CD4-positive, alpha-beta T cell treated with Interleukin-21 for 1 hour (primary cell): ENCODE data around the gene HMG20B.
"Not testable (repeated sequence)": the region's sequence is repeated elsewhere in the genome, so short reads cannot be mapped to it uniquely, and the experiment has no call there.

Source experiments
- DNase-seq: peaks from one replicate; pipeline ENCODE4 v3.0.0-alpha.2; 2020

HMG20B gene

GRCh38 chr19:3572855-3573161 is at the start of gene HMG20B:
Gene HMG20B, plus strand, starts transcription at chr19:3572944. Its CDS starts 366 bp downstream, at chr19:3573310.
- no peak for DNase-seq

DNA sequence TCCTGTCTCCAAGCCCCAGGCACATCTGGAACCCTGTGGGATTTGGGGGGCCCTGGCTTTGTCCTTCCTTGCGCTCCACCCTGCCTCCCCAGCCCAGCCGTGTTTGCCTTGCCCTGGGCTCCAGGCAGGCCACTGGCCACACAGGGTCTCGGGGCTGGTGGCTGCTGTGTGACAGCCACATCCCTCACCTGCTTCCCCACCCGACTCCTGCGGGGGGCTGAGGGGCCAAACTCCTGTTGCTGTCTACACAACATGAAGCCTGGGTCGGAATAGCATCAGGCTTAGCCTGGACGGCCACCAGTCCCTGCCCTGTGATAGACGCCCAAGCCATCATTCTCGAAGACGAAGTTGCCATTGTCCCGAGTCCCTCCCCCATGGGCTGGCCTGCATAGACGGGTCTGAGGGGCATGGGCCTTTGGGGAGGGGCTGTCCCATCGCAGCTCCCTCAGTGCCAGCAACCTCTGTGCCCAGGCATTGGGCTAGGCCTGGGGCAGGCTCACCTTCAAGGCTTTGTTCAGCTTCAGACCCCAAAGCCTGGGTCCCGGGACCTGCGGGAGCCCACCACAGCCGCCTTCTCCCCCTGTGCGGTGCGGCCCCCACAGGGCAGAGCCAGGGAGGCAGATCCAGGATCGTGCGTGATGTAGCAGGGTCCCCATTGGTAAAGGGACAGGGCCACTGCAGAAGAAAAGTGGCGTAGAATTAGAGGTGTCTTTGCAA is 49.2 kb upstream of the HMG20B start:
- no peak for DNase-seq

GRCh38 chr19:3524078-3524842 is 48.5 kb upstream of the HMG20B start:
- DNase-seq = no peak

GRCh38 chr19:3524904-3525451 is 47.8 kb upstream of the HMG20B start:
- DNase-seq = no peak

DNA sequence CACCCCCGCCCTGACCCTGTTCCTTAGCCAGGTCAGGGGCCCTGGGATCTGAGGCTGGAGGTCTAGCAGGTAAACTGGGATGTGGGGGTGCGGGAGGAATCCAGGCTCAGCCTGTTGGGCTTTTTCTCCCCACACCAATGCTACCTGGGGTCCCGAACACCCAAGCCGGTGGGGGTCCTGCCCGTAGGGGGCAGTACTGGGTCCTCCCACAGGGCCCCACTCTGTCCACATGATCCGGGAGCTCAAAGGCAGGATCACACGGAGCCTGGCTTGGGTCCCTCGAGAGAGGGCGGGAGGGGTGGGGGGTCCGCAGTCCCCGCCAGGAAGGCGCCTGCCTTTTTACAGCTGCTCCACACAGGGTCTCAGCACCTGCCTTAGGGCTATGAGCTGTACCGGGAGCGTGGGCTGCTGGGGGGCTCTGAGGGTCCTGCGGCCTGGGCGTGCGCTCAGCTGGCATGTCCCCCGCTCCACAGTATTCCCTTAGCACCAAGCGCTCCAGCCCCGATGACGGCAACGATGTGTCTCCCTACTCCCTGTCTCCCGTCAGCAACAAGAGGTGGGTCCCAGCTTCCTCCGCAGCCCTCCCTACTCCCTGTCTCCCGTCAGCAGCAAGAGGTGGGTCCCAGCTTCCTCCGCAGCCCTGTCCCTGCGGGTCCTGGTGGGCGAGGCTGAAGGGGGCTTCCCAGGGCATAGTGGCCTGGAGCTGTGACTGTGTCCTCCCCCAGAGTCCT is 46.1 kb upstream of the HMG20B start:
- DNase-seq = no peak

- DNase-seq = no peak
These were observed 45.4 kb upstream of the HMG20B start for GRCh38 chr19:3527238-3527910.

DNA sequence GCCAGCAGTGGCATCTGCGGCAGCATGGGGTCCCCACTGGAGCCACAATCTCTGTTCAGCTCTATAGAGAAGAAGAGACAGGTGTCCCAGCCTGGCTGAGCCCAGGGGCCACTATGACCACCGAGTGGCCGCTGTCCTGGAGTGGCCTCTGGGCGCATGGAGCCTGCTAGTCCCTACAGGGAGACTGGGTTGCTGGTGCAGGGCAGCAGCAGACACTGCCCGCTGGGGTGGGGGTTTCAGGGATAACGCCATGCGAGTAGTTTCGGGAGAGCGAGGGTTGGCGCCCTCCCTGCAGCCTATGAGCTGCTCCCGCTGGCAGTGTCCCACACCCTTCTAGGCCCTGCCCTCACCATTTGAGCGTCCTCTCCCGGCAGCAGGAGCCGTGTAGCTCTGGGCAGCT is 44.7 kb upstream of the HMG20B start:
- no peak for DNase-seq

DNA sequence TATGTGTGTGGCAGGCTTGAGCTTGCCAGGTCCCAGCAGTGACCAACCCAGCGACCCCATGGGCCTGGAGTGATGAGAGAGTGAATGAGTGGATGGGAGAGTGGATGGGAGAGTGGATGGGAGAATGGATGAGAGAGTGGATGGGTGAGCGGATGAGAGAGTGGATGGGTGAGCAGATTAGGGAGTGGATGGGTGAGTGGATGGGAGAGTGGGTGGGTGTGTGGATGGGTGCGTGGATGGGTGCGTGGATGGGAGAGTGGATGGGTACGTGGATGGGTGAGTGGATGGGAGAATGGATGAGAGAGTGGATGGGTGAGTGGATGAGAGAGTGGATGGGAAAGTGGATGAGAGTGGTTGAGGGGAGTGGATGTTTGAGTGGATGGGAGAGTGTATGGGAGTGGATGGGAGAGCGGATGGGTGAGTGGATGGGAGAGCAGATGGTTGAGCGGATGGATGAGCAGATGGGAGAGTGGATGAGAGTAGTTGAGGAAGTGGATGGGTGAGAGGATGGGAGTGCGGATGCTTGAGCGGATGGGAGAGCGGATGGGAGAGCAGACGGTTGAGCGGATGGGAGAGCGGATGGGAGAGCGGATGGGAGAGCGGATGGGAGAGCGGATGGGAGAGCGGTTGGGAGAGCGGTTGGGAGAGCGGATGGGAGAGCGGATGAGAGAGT is 44.1 kb upstream of the HMG20B start:
- no peak for DNase-seq

DNA sequence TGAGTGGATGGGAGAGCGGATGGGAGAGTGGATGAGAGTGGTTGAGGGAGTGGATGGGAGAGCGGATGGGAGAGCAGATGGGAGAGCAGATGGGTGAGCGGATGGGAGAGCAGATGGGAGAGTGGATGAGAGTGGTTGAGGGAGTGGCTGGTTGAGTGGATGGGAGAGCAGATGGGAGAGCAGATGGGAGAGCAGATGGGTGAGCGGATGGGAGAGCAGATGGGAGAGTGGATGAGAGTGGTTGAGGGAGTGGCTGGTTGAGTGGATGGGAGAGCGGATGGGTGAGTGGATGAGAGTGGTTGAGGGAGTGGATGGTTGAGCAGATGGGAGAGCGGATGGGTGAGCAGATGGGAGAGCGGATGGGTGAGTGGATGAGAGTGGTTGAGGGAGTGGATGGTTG is 43.4 kb upstream of the HMG20B start:
- DNase-seq = not testable (repeated sequence)

DNA sequence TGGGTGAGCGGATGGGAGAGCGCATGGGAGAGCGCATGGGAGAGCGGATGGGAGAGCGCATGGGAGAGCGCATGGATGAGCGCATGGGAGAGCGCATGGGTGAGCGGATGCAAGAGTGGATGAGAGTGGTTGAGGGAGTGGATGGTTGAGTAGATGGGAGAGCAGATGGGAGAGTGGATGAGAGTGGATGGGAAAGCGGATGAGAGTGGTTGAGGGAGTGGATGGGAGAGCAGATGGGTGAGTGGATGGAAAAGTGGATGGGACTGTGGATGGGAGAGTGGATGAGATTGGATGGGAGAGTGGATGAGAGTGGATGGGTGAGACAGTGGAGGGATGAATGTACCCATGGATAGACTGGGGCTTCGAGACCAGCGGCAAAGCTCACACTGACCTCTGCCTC is 42.4 kb upstream of the HMG20B start:
- DNase-seq = no peak

- DNase-seq = no peak
These were observed 41.0 kb upstream of the HMG20B start for GRCh38 chr19:3531716-3532115.

- no peak for DNase-seq
These were observed 40.5 kb upstream of the HMG20B start for GRCh38 chr19:3532154-3532786.

DNA sequence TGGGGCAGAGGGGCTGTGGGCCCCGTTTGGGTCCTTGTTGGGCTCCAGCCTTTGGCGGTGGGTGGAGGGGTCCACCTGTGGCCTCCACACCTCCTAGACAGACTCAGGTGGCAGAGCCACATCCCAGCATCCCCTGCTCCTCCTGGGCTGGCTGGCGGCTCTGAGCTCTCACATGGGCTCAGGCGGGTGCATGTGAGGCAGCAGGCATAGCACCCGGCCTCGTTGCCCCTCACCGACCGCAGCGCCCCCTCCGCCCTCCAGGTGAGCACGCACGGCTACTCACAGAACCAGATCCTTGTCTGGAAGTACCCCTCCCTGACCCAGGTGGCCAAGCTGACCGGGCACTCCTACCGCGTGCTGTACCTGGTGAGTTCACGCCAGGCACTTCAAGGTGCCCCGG is 39.7 kb upstream of the HMG20B start:
- DNase-seq = no peak

DNA sequence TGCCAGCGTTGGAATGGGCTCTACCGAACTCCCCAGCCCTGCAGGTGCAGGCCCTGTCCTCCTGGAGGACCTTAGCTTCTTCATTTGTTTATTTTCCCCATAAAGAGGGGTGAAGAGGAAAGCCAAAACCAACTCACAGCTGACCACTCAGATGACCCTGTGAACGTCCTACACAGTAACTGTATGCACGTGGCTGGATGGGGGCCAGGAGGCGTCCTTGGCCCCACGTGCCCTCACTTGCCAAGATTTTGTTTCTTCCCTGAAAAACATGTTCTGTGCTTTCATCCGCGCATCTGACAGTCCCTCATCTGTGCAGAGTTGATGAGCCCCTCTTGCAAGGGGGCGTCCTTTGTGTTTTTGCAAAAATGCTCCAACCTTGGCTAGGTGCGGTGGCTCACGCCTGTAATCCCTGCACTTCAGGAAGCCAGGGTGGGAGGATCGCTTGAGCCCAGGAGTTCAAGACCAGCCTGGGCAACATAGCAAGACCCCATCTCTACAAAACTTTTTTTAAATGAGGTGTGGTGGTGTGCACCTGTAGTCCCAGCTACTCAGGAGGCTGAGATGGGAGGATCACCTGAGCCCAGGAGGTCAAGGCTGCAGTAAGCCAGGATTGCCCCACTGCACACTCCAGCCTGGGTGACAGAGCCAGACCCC is 39.1 kb upstream of the HMG20B start:
- DNase-seq = no peak

- DNase-seq = no peak
These were observed 38.1 kb upstream of the HMG20B start for GRCh38 chr19:3534375-3535234.

- DNase-seq = no peak
These were observed 37.6 kb upstream of the HMG20B start for GRCh38 chr19:3535235-3535535.

- DNase-seq = no peak
These were observed 37.2 kb upstream of the HMG20B start for GRCh38 chr19:3535563-3535965.

- no peak for DNase-seq
These were observed 36.8 kb upstream of the HMG20B start for GRCh38 chr19:3535981-3536380.

DNA sequence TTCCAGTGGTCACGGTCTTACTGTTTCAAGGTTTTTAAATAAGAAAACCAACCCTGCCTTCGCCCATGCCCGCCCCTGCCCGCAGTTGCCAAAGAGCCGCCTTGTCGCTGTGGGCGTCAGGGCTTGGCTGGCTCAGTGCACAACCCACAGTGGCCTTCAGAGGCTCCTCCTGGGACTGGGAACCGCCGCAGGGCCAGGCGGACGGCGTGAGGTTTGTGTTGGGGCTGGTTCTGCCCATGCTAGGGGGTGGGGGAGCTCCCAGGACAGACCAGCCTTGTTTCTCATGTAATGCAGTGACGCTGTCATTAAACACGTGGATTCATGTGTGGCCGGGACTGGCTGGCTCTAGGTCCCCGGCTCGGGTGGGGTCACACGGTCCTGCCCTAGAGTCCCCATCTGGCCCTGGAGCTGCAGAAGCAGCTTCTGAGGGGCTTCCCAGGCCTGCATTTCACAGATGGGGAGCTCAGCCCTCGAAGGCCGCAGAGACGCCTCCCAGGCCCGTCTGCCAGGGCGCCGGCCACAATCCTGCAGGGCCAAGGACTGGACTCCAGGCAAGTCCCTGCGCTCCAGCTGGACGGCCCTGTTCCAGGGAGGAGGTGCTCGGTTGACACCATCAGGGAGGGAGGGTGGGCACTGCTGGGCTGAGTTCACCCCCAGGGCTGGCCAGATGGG is 36.2 kb upstream of the HMG20B start:
- DNase-seq = no peak

- no peak for DNase-seq
These were observed 35.7 kb upstream of the HMG20B start for GRCh38 chr19:3537101-3537437.
